NB4 (cell line): ENCODE measurements around the gene MTERF1.

Experiments used
- CTCF ChIP-seq: IDR thresholded peaks from one replicate; pipeline ENCODE4 v1.5.1; 2012; ENCODE audit warnings: low read depth, low read length
- MAX ChIP-seq: IDR thresholded peaks from 2 replicates; pipeline ENCODE4 v1.6.1; 2011; ENCODE audit warnings: low read depth, low read length
- MYC ChIP-seq: IDR thresholded peaks from 2 replicates; pipeline ENCODE4 v1.6.1; 2011; ENCODE audit warnings: low read depth, low read length
- POLR2A ChIP-seq: IDR thresholded peaks from 2 replicates; pipeline ENCODE4 v1.6.1; 2011; ENCODE audit warnings: mild to moderate bottlenecking; ENCODE audit not compliant: insufficient read length; ENCODE audit errors: extremely low read depth

- no peak for TF ChIP-seq CTCF
- no peak for TF ChIP-seq MAX
- no peak for TF ChIP-seq POLR2A
- no peak for TF ChIP-seq MYC
Measured at GRCh38 chr7:91913612-91914011, 33.1 kb upstream of the MTERF1 start.
